Nephron (organoid): ENCODE data around the gene RAB1A.
"Not testable (repeated sequence)": the region's sequence is repeated elsewhere in the genome, so short reads cannot be mapped to it uniquely, and the experiment has no call there.

Source experiments
- H3K27ac Mint-ChIP-seq, 3 experiments: 2 replicates each; pipeline ENCODE4 v1.8.0; 2020; ENCODE audit warnings: mixed read lengths in 3 of 3, mild to moderate bottlenecking in 2 of 3, moderate library complexity in 1 of 3
- H3K27me3 Mint-ChIP-seq: 2 replicates; pipeline ENCODE4 v1.8.0; 2021; ENCODE audit warnings: low read depth, mild to moderate bottlenecking, moderate library complexity, mixed read lengths
- H3K36me3 Mint-ChIP-seq: 2 replicates; pipeline ENCODE4 v1.8.0; 2020; ENCODE audit warnings: low read depth, mixed read lengths
- H3K4me1 Mint-ChIP-seq: 2 replicates; pipeline ENCODE4 v1.8.0; 2020; ENCODE audit warnings: mixed read lengths
- H3K4me3 Mint-ChIP-seq, 3 experiments: 2 replicates each; pipeline ENCODE4 v1.8.0; 2020; ENCODE audit warnings: mild to moderate bottlenecking in 3 of 3, mixed read lengths in 3 of 3, moderate library complexity in 2 of 3
- H3K9me3 Mint-ChIP-seq: 2 replicates; pipeline ENCODE4 v1.8.0; 2020; ENCODE audit warnings: mixed read lengths
- CTCF ChIP-seq, 3 experiments: fragments of 200-600 bp; sonication (generic); IDR thresholded peaks; one replicate each; pipeline ENCODE4 v1.5.0; 2021; ENCODE audit warnings: antibody characterized with exemption in 3 of 3; ENCODE audit not compliant: unreplicated experiment in 3 of 3

Gene RAB1A

GRCh38 chr2:65142515-65142914, 12.6 kb upstream of the RAB1A start:
- no peak overlapping the region for H3K27ac Mint-ChIP-seq
- H3K27me3 Mint-ChIP-seq: peaks cover 15% of the 10 kb centered on the region
- no peak overlapping the region for H3K4me3 Mint-ChIP-seq
- H3K9me3 Mint-ChIP-seq: no peaks in the 10 kb centered on the region
- no peaks in the 10 kb centered on the region for H3K36me3 Mint-ChIP-seq
- no peak for TF ChIP-seq CTCF (IDR thresholded peaks at IDR 0.05; ENCODE audit: unreplicated experiment in 3 of 3)
- H3K4me1 Mint-ChIP-seq: peaks cover 6% of the 10 kb centered on the region

GRCh38 chr2:65137197-65137775, 7.4 kb upstream of the RAB1A start:
- Mint-ChIP-seq H3K36me3 (no peaks in the 10 kb centered on the region), H3K27ac (no peak overlapping the region), H3K9me3 (no peaks in the 10 kb centered on the region), H3K4me1 (peaks cover 7% of the 10 kb centered on the region), H3K4me3 (no peak overlapping the region), H3K27me3 (peaks cover 10% of the 10 kb centered on the region)
- TF ChIP-seq CTCF (IDR thresholded peaks at IDR 0.05; ENCODE audit: unreplicated experiment in 3 of 3): no peak

- Mint-ChIP-seq H3K36me3 (no peaks in the 10 kb centered on the region), H3K4me3 (no peak overlapping the region), H3K27ac (no peak overlapping the region), H3K9me3 (no peaks in the 10 kb centered on the region), H3K27me3 (peaks cover 10% of the 10 kb centered on the region), H3K4me1 (peaks cover 7% of the 10 kb centered on the region)
- TF ChIP-seq CTCF (IDR thresholded peaks at IDR 0.05; ENCODE audit: unreplicated experiment in 3 of 3): no peak
These were observed 6.3 kb upstream of the RAB1A start for GRCh38 chr2:65136253-65136652.

GRCh38 chr2:65134158-65134557, 4.3 kb upstream of the RAB1A start:
- TF ChIP-seq CTCF (IDR thresholded peaks at IDR 0.05; ENCODE audit: unreplicated experiment in 3 of 3): no peak
- no peak overlapping the region for H3K27ac Mint-ChIP-seq
- H3K36me3 Mint-ChIP-seq: no peaks in the 10 kb centered on the region
- H3K4me1 Mint-ChIP-seq: peaks cover 7% of the 10 kb centered on the region
- peaks cover 3% of the 10 kb centered on the region for H3K27me3 Mint-ChIP-seq
- no peak overlapping the region for H3K4me3 Mint-ChIP-seq
- no peaks in the 10 kb centered on the region for H3K9me3 Mint-ChIP-seq

GRCh38 chr2:65133626-65134025, 3.7 kb upstream of the RAB1A start:
- Mint-ChIP-seq H3K4me1 (peaks cover 7% of the 10 kb centered on the region), H3K9me3 (no peaks in the 10 kb centered on the region), H3K4me3 (no peak overlapping the region), H3K27ac (no peak overlapping the region), H3K27me3 (no peaks in the 10 kb centered on the region), H3K36me3 (no peaks in the 10 kb centered on the region)
- TF ChIP-seq CTCF (IDR thresholded peaks at IDR 0.05; ENCODE audit: unreplicated experiment in 3 of 3): no peak

- H3K36me3 Mint-ChIP-seq, H3K4me3 Mint-ChIP-seq, H3K27ac Mint-ChIP-seq, H3K9me3 Mint-ChIP-seq, H3K27me3 Mint-ChIP-seq: not testable (repeated sequence)
- H3K4me1 Mint-ChIP-seq: peaks cover 14% of the 10 kb centered on the region
These were observed 3.0 kb upstream of the RAB1A start for GRCh38 chr2:65132930-65133329.
